Erythroblast (primary cell): ENCODE measurements around the gene FAM181B.

Experiments used
- GATA1 ChIP-seq: IDR thresholded peaks from 2 replicates; pipeline ENCODE4 v1.6.1; 2011; ENCODE audit warnings: low read depth, mild to moderate bottlenecking, control low read depth, low read length, moderate library complexity
- POLR2A ChIP-seq: IDR thresholded peaks from 2 replicates; pipeline ENCODE4 v1.6.1; 2011; ENCODE audit warnings: mild to moderate bottlenecking, low read length

- TF ChIP-seq POLR2A: no peak
- no peak for TF ChIP-seq GATA1
Observed at GRCh38 chr11:82754410-82754809, 20.7 kb upstream of the FAM181B start.
